ENCODE data around the gene TSC22D3.

- TF ChIP-seq CTCF (conservative IDR thresholded peaks at IDR 0.05) (no peak), ZFX (IDR thresholded peaks at IDR 0.05) (no peak)
Measured at GRCh38 chrX:107686792-107687191, 88.8 kb downstream of the TSC22D3 start.
